Testis (tissue), 2 donors: ENCODE data around the gene LASP1NB.

Experiments used
- DNase-seq: peaks from one replicate; pipeline ENCODE4 v3.0.0-alpha.2; 2019
- H3K27ac ChIP-seq, 2 donors: fragments of 200-600 bp; sonication (generic); one replicate each; pipeline ENCODE4 v1.5.1; 2019
- H3K27me3 ChIP-seq: fragments of 200-600 bp; sonication (generic); one replicate; pipeline ENCODE4 v1.5.1; 2019
- H3K36me3 ChIP-seq: fragments of 200-600 bp; sonication (generic); one replicate; pipeline ENCODE4 v1.5.1; 2017; ENCODE audit warnings: low read depth; ENCODE audit errors: missing control alignments
- H3K4me1 ChIP-seq: fragments of 200-600 bp; sonication (generic); one replicate; pipeline ENCODE4 v1.5.1; 2019
- H3K4me3 ChIP-seq, 2 donors: fragments of 200-600 bp; sonication (generic); one replicate each; pipeline ENCODE4 v1.5.1; 2017 to 2019
- H3K9me3 ChIP-seq: fragments of 200-600 bp; sonication (generic); one replicate; pipeline ENCODE4 v1.5.1; 2017
- CTCF ChIP-seq, 3 experiments: fragments of 450-650 bp in 2 of 3; fragments of 200-600 bp in 1 of 3; sonication (generic) in 1 of 3; IDR thresholded peaks; one replicate each; pipeline ENCODE4 v1.5.1; 2016 to 2019; ENCODE audit warnings: antibody characterized with exemption in 3 of 3, mild to moderate bottlenecking in 2 of 3, moderate library complexity in 1 of 3
- POLR2A ChIP-seq: fragments of 450-650 bp; IDR thresholded peaks from one replicate; pipeline ENCODE4 v1.6.1; 2017; ENCODE audit warnings: antibody characterized with exemption, mild to moderate bottlenecking, moderate library complexity
- WGBS, 2 donors: methylation state at CpG; one replicate each; pipeline ENCODE4 v1.1.5; 2018; 5-methylcytosine and 5-hydroxymethylcytosine counted together
- intact Hi-C: fragments of 100-400 bp; cut with DNase I; formaldehyde crosslinking; loops from one replicate; pipeline ENCODE4 v1.15.1; 2023; ENCODE audit warnings: low total_unique reads

LASP1NB gene

GRCh38 chr17:38892620-38893019 lies 32.8 kb upstream of the LASP1NB start:
- TF ChIP-seq CTCF (IDR thresholded peaks at IDR 0.05) = no peak
- TF ChIP-seq POLR2A = no peak
- 81 to 85% methylated on average over 10 to 13 of the region's 13 CpGs for WGBS, 2 donors
- H3K4me1 ChIP-seq = peaks cover 24% of the 10 kb centered on the region
- DNase-seq = no peak
- H3K27ac ChIP-seq = no peak overlapping the region
- H3K9me3 ChIP-seq = no peaks in the 10 kb centered on the region
- no peak overlapping the region for H3K4me3 ChIP-seq
- no peaks in the 10 kb centered on the region for H3K36me3 ChIP-seq
- intact Hi-C loops = no loop called here
- H3K27me3 ChIP-seq = no peaks in the 10 kb centered on the region

DNA sequence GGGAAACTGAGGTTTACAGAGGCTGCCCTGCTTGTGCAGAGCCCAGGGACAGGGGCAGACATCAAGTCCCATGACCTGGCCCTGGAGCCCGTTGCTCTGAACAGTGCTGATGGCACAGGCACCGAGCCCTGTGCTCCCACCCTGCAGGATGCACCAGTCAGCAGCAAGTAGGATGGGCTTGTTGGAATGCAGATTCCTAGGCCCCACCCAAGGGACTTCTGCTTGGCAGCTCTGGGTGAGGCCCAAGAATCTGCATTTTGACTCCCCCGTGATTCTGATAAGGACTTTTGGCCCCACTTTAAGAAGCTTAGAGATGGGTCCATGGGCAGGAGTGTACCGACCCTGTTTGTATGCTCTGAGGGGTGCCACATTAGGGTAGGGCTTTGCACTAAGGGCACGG lies 32.3 kb upstream of the LASP1NB start:
- peaks cover 29% of the 10 kb centered on the region for H3K4me1 ChIP-seq
- peak overlapping the region in 1 of 2 donors; percentile 21 for H3K27ac ChIP-seq
- no peaks in the 10 kb centered on the region for H3K27me3 ChIP-seq
- H3K4me3 ChIP-seq = no peak overlapping the region
- no peaks in the 10 kb centered on the region for H3K9me3 ChIP-seq
- TF ChIP-seq CTCF (IDR thresholded peaks at IDR 0.05) (no peak), POLR2A (no peak)
- WGBS, 2 donors = 43 to 59% methylated on average over 4 to 5 of the region's 5 CpGs
- intact Hi-C loops = no loop called here
- no peaks in the 10 kb centered on the region for H3K36me3 ChIP-seq
- DNase-seq = no peak

- H3K4me1 ChIP-seq = peaks cover 33% of the 10 kb centered on the region
- no peaks in the 10 kb centered on the region for H3K9me3 ChIP-seq
- no peaks in the 10 kb centered on the region for H3K36me3 ChIP-seq
- TF ChIP-seq POLR2A = no peak
- TF ChIP-seq CTCF (IDR thresholded peaks at IDR 0.05) = no peak
- H3K27ac ChIP-seq = peak overlapping the region in 1 of 2 donors; percentile 21
- 35 to 82% methylated on average over 4 to 6 of the region's 6 CpGs for whole genome bisulfite sequencing, 2 donors
- no peaks in the 10 kb centered on the region for H3K27me3 ChIP-seq
- intact Hi-C loops = no loop called here
- no peak overlapping the region for H3K4me3 ChIP-seq
- no peak for DNase-seq
These were observed 31.8 kb upstream of the LASP1NB start for GRCh38 chr17:38893607-38894006.

DNA sequence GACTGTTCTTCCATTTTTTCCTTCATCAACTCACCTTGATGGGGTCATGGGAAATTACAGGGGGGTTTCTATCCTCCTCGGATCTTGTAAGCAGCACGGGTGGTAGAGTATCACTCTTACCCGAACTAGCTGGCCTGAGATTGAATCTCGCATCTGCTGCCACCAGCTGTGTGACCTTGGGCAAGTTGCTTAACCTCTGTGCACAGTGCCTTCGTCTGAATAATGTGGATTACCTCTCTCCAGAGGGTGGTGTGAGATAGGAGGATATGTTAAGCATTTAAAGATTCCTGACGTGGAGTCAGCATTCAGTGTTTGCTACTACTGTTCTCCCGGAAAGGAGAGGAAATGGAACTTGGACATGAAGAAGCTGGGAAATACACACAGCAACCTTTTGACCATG lies 31.1 kb upstream of the LASP1NB start:
- no peak overlapping the region for H3K27ac ChIP-seq
- intact Hi-C loops = no loop called here
- no peak for TF ChIP-seq POLR2A
- TF ChIP-seq CTCF (IDR thresholded peaks at IDR 0.05) = no peak
- peaks cover 33% of the 10 kb centered on the region for H3K4me1 ChIP-seq
- no peak overlapping the region for H3K4me3 ChIP-seq
- no peaks in the 10 kb centered on the region for H3K27me3 ChIP-seq
- H3K36me3 ChIP-seq = no peaks in the 10 kb centered on the region
- H3K9me3 ChIP-seq = no peaks in the 10 kb centered on the region
- 39 to 48% methylated on average over 7 of the region's 7 CpGs for WGBS, 2 donors
- no peak for DNase-seq

DNA sequence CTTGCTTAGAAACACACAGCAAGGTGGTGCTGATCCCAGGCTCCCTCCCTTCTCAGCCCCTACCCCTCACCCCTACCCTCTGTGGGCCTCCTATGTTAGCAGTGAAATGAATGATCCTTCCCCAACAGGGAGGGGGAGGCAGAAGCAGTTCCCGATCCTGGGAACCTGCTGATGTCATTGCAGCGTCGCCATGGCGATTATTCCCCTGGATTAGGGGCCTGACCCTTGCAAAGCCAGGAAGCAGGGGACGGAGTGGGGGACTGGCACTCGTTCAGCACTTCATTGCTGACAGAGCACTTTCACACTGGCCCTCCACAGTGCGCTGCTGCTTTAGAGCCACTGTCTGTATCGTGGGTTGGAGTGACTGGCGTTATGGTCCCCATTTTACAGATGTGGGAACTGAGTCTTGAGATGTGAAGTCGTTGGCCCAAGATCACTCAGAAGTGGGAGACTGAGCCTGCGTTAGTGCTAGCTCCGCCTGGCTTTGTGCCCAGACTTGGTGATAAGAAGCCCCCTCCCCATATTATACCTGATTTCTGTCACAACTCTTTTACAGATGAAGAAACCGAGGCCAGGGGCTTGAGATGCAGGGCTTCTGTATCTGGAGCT lies 29.0 kb upstream of the LASP1NB start:
- intact Hi-C loops = no loop called here
- Histone ChIP-seq H3K27ac (peak overlapping the region in 1 of 2 donors; percentile 48), H3K36me3 (no peaks in the 10 kb centered on the region), H3K4me3 (no peak overlapping the region), H3K27me3 (no peaks in the 10 kb centered on the region), H3K9me3 (no peaks in the 10 kb centered on the region), H3K4me1 (peaks cover 44% of the 10 kb centered on the region)
- DNase-seq = no peak
- no peak for TF ChIP-seq POLR2A
- WGBS, 2 donors = 63 to 64% methylated on average over 9 to 13 of the region's 13 CpGs
